GM12864 (cell line): ENCODE data around the gene GMDS.

Source experiments
- DNase-seq: peaks from one replicate; pipeline ENCODE4 v3.0.0-alpha.2; 2011; ENCODE audit warnings: low read depth
- H3K4me3 ChIP-seq: 2 replicates; pipeline ENCODE4 v1.5.1; 2011; ENCODE audit warnings: mild to moderate bottlenecking, low read depth, low read length, control low read depth
- TF ChIP-seq, protein P1 (sequence below): IDR thresholded peaks from 2 replicates; pipeline ENCODE4 v1.5.1; 2011; ENCODE audit warnings: low read depth, mild to moderate bottlenecking, moderate library complexity, low read length, control low read depth, inconsistent platforms; ENCODE audit errors: missing control alignments

The GMDS gene

GRCh38 chr6:1901556-1901955, 343.8 kb downstream of the GMDS start:
- H3K4me3 ChIP-seq = no peak overlapping the region
- DNase-seq = no peak
- TF ChIP-seq, protein P1, sequence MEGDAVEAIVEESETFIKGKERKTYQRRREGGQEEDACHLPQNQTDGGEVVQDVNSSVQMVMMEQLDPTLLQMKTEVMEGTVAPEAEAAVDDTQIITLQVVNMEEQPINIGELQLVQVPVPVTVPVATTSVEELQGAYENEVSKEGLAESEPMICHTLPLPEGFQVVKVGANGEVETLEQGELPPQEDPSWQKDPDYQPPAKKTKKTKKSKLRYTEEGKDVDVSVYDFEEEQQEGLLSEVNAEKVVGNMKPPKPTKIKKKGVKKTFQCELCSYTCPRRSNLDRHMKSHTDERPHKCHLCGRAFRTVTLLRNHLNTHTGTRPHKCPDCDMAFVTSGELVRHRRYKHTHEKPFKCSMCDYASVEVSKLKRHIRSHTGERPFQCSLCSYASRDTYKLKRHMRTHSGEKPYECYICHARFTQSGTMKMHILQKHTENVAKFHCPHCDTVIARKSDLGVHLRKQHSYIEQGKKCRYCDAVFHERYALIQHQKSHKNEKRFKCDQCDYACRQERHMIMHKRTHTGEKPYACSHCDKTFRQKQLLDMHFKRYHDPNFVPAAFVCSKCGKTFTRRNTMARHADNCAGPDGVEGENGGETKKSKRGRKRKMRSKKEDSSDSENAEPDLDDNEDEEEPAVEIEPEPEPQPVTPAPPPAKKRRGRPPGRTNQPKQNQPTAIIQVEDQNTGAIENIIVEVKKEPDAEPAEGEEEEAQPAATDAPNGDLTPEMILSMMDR = no peak

DNA sequence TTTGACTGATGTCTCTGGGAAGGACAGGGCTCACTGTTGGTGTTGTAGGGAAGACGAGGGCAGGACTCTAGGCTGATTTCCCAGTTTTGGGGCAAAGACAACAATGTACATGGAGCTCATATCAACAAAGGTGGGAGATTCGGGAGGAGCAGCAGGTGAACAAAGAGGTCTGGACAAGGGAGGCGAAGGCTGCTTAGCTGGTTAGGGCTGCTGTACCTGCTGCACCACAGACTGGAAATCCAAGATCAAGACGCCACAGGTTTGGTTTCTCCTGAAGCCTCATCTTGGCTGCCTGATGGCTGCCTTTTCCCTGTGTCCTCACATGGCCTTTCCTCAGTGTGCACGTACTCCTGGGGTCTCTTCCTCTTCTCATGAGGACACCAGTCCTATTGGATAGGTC, 348.5 kb downstream of the GMDS start:
- no peak overlapping the region for H3K4me3 ChIP-seq
- TF ChIP-seq, protein P1 = no peak
- DNase-seq = no peak

DNA sequence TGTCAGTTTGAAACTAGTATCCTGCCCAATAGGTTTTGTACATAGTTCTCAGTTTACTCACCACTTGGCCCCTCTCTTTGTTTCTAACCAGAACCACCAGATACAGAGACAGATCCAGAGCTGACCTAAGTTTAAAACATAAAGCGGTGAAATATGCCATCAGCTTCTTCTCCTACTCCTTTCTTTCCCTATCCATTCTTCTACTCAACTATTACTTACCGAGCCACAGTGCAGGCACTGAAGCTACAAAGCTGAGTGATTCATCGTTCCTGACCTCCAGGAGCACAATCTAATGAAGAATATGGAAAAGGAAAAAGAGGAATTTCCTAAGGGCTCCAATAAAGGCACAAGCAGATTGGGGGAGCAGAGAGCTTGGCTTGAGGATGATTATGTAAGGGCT, 349.7 kb downstream of the GMDS start:
- DNase-seq = no peak
- TF ChIP-seq, protein P1 = no peak
- H3K4me3 ChIP-seq = no peak overlapping the region

GRCh38 chr6:1894954-1895353, 350.5 kb downstream of the GMDS start:
- H3K4me3 ChIP-seq = no peak overlapping the region
- TF ChIP-seq, protein P1 = no peak

DNA sequence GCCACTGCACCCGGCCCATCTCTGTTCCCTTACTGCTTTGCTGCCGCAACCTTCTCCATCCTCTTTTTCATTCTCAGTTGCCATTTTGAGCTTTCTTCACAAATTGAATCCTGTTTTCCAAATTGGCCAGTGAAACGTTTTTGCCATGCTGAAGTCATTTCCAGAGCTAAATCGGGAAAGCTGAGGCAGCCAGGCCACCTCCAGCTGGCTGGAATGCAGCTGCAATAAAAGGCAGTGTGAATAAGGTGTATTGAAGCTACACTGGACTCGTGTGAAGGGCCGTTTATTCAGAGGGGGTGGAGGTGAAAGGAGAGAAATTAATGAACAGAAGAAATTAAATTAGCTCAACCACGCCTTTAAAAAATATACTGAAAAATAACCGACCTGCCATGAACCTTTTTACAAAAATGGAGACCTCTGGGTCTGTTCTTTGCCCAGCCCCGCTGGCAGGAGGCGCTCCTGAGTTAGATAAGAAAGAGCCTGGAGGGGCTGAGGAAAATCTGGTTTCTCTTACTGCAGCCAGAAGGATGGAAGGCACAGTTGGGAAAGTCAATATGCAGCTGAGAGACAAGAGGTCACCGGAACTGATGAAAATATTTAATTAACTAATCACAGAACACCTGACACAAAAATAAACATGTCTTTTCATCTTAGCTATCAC, 351.8 kb downstream of the GMDS start:
- H3K4me3 ChIP-seq = no peak overlapping the region
- no peak for DNase-seq
- TF ChIP-seq, protein P1 = no peak

More at GRCh38 chr6:1894954-1895353, 350.5 kb downstream of the GMDS start:
- DNase-seq = no peak

- no peak for DNase-seq
- no peak overlapping the region for H3K4me3 ChIP-seq
- TF ChIP-seq, protein P1 = no peak
Observed at GRCh38 chr6:1892716-1893115, 352.7 kb downstream of the GMDS start.

- TF ChIP-seq, protein P1 = no peak
- H3K4me3 ChIP-seq = no peak overlapping the region
- no peak for DNase-seq
Observed at GRCh38 chr6:1890987-1891386, 354.4 kb downstream of the GMDS start.
